ENCODE data around the gene AMZ2.
A peak's percentile ranks its signal among the peaks of the same experiment; 100 is the strongest.

The AMZ2 gene

GRCh38 chr17:68291836-68292688 lies 44.2 kb downstream of the AMZ2 start:
- peak overlapping the region; percentile 92 for H3K4me3 ChIP-seq (ENCODE audit: low read length)
- H3K27ac ChIP-seq (ENCODE audit: low read length): peak overlapping the region; percentile 99
- peaks cover 4% of the 10 kb centered on the region for H3K36me3 ChIP-seq (replicated peaks; ENCODE audit: low read depth, low read length)
- no peaks in the 10 kb centered on the region for H3K27me3 ChIP-seq (ENCODE audit: low read depth, low read length)
- H3K4me2 ChIP-seq (ENCODE audit: low read length): peak overlapping the region; percentile 96
- peaks cover 38% of the 10 kb centered on the region for H3K4me1 ChIP-seq (ENCODE audit: low read length)
- no peaks in the 10 kb centered on the region for H3K9me3 ChIP-seq (ENCODE audit: insufficient read depth, low read length)
- H4K20me1 ChIP-seq (ENCODE audit: insufficient read depth, low read length): no peaks in the 10 kb centered on the region
- H3K79me2 ChIP-seq (ENCODE audit: low read length): peaks cover 61% of the 10 kb centered on the region
- H2AFZ ChIP-seq (ENCODE audit: low read depth, low read length): peak overlapping the region; percentile 56; the same call in 1 of the 2 replicates
- H3K9ac ChIP-seq (ENCODE audit: low read length): peak overlapping the region; percentile 92
- no peak for TF ChIP-seq EZH2phosphoT487 (IDR thresholded peaks at IDR 0.05; ENCODE audit: low read depth)
- TF ChIP-seq, protein P1, sequence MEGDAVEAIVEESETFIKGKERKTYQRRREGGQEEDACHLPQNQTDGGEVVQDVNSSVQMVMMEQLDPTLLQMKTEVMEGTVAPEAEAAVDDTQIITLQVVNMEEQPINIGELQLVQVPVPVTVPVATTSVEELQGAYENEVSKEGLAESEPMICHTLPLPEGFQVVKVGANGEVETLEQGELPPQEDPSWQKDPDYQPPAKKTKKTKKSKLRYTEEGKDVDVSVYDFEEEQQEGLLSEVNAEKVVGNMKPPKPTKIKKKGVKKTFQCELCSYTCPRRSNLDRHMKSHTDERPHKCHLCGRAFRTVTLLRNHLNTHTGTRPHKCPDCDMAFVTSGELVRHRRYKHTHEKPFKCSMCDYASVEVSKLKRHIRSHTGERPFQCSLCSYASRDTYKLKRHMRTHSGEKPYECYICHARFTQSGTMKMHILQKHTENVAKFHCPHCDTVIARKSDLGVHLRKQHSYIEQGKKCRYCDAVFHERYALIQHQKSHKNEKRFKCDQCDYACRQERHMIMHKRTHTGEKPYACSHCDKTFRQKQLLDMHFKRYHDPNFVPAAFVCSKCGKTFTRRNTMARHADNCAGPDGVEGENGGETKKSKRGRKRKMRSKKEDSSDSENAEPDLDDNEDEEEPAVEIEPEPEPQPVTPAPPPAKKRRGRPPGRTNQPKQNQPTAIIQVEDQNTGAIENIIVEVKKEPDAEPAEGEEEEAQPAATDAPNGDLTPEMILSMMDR (IDR thresholded peaks at IDR 0.05; ENCODE audit: low read depth, low read length): peak; percentile 49

- Histone ChIP-seq H3K9ac (ENCODE audit: low read length) (peak overlapping the region; percentile 92), H2AFZ (ENCODE audit: low read depth, low read length) (0 out of 2 replicates have a peak overlapping the region, but pooled peaks have one; percentile 56), H3K4me1 (ENCODE audit: low read length) (peaks cover 32% of the 10 kb centered on the region), H3K79me2 (ENCODE audit: low read length) (peaks cover 55% of the 10 kb centered on the region), H3K9me3 (ENCODE audit: insufficient read depth, low read length) (no peaks in the 10 kb centered on the region), H3K36me3 (replicated peaks; ENCODE audit: low read depth, low read length) (peaks cover 4% of the 10 kb centered on the region), H3K4me3 (ENCODE audit: low read length) (peak overlapping the region; percentile 92), H3K27ac (ENCODE audit: low read length) (peak overlapping the region; percentile 99), H3K27me3 (ENCODE audit: low read depth, low read length) (no peaks in the 10 kb centered on the region), H4K20me1 (ENCODE audit: insufficient read depth, low read length) (no peaks in the 10 kb centered on the region), H3K4me2 (ENCODE audit: low read length) (peak overlapping the region; percentile 96)
- no peak for TF ChIP-seq EZH2phosphoT487 (IDR thresholded peaks at IDR 0.05; ENCODE audit: low read depth)
- TF ChIP-seq, protein P1 (IDR thresholded peaks at IDR 0.05; ENCODE audit: low read depth, low read length): no peak; the same call in 1 of the 2 replicates
Measured at GRCh38 chr17:68292689-68293040, 44.8 kb downstream of the AMZ2 start.

DNA sequence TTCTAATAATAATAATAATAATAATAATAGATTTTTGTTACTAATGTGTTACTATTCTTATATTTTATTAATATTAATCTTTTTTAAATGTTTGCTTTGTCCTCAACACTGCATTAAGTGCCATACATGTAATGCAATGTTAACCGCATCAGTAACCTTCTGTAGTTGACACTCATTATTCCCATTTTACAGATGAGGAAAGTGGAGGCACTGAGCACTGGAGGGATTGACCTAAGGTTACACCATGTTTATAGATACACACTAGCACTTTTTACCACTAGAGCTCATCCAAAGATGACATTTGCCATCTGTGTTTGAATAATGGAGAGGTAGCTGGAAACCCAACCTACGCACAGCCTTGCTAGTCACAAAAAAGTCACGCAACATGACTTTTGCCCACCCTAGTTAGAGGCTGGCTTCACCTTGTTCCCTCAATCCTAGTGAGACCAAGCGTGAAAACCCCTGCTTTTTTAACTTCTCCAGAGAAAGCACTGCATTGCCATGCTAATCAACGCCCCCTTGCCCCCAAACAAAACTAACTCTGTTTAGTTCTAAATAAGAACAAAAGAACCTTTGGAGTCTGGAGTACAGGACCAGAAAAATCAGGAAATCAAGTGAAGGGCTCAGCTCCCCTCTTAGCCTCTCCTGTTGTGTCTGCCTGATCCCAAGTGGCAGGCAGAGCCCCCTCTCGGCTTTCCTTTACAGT lies 45.8 kb downstream of the AMZ2 start:
- Histone ChIP-seq H3K4me2 (ENCODE audit: low read length) (peak overlapping the region; percentile 11; the same call in 1 of the 2 replicates), H3K27me3 (ENCODE audit: low read depth, low read length) (no peaks in the 10 kb centered on the region), H4K20me1 (ENCODE audit: insufficient read depth, low read length) (no peaks in the 10 kb centered on the region), H3K27ac (ENCODE audit: low read length) (no peak overlapping the region), H3K4me3 (ENCODE audit: low read length) (no peak overlapping the region), H2AFZ (ENCODE audit: low read depth, low read length) (no peak overlapping the region), H3K9ac (ENCODE audit: low read length) (peak overlapping the region; percentile 92; the same call in 1 of the 2 replicates), H3K9me3 (ENCODE audit: insufficient read depth, low read length) (no peaks in the 10 kb centered on the region), H3K4me1 (ENCODE audit: low read length) (peaks cover 22% of the 10 kb centered on the region), H3K79me2 (ENCODE audit: low read length) (peaks cover 49% of the 10 kb centered on the region), H3K36me3 (replicated peaks; ENCODE audit: low read depth, low read length) (peaks cover 8% of the 10 kb centered on the region)
- no peak for TF ChIP-seq EZH2phosphoT487 (IDR thresholded peaks at IDR 0.05; ENCODE audit: low read depth)
- TF ChIP-seq, protein P1 (IDR thresholded peaks at IDR 0.05; ENCODE audit: low read depth, low read length): no peak

GRCh38 chr17:68294196-68294555 lies 46.3 kb downstream of the AMZ2 start:
- Histone ChIP-seq H3K4me3 (ENCODE audit: low read length) (no peak overlapping the region), H3K9ac (ENCODE audit: low read length) (no peak overlapping the region), H3K27me3 (ENCODE audit: low read depth, low read length) (no peaks in the 10 kb centered on the region), H3K4me2 (ENCODE audit: low read length) (no peak overlapping the region), H4K20me1 (ENCODE audit: insufficient read depth, low read length) (no peaks in the 10 kb centered on the region), H3K79me2 (ENCODE audit: low read length) (peaks cover 46% of the 10 kb centered on the region), H3K36me3 (replicated peaks; ENCODE audit: low read depth, low read length) (peaks cover 8% of the 10 kb centered on the region), H3K9me3 (ENCODE audit: insufficient read depth, low read length) (no peaks in the 10 kb centered on the region), H3K4me1 (ENCODE audit: low read length) (peaks cover 17% of the 10 kb centered on the region), H3K27ac (ENCODE audit: low read length) (no peak overlapping the region), H2AFZ (ENCODE audit: low read depth, low read length) (no peak overlapping the region)
- no peak for TF ChIP-seq EZH2phosphoT487 (IDR thresholded peaks at IDR 0.05; ENCODE audit: low read depth)
- TF ChIP-seq, protein P1 (IDR thresholded peaks at IDR 0.05; ENCODE audit: low read depth, low read length): no peak

Data from OCI-LY3 (cell line).